HCT116 (cell line): ENCODE measurements around the gene GARNL3. TPM values are rescaled to one million over a fixed set of nuclear protein-coding genes. Genes with fewer than 3 reads are reported as not detected.

ENCODE experiments used
- ATAC-seq: fragments of 200-7000 bp; cut with Tn5 transposase; 2 replicates; pipeline ENCODE4 v1.9.1; 2020; ENCODE audit warnings: mild to moderate bottlenecking, moderate library complexity
- BruUV-seq: library from RNA; stranded (reverse); fragments of 400-500 nt; replicated peaks from 2 replicates; lab custom pipeline; 2021; lab: Mats Ljungman, UMichigan
- CTCF ChIA-PET: fragments of 300-600 bp; sonication (Branson Sonifier 250); formaldehyde crosslinking; loops from one replicate; lab custom pipeline; 2021; ENCODE audit warnings: antibody characterized with exemption; lab: Charles Lee
- POLR2A ChIA-PET: fragments of 300-600, 350-600 bp; sonication (Branson Sonifier 250); formaldehyde crosslinking; loops from one replicate; lab custom pipeline; 2021; ENCODE audit warnings: antibody characterized with exemption; lab: Charles Lee
- RAD21 ChIA-PET, 2 experiments: fragments of 300-600 bp; sonication (Branson Sonifier 250); formaldehyde crosslinking; loops; one replicate each; lab custom pipeline; 2023; ENCODE audit warnings: low total read pairs in 2 of 2; ENCODE audit not compliant: uncharacterized antibody in 2 of 2, unreplicated experiment in 2 of 2, low non-redundant PET in 1 of 2; lab: Charles Lee
- DNase-seq: peaks from one replicate; pipeline ENCODE4 v3.0.0-alpha.2; 2010; ENCODE audit warnings: low read depth, low spot score
- H2AFZ ChIP-seq: fragments of 200-600 bp; shearing (Covaris generic), sonication (generic); 2 replicates; pipeline ENCODE4 v1.6.1; 2017; ENCODE audit warnings: low read depth, mixed run types, mixed read lengths, antibody characterized with exemption, low read length; ENCODE audit not compliant: poor library complexity, severe bottlenecking
- H3K27ac ChIP-seq: 2 replicates; pipeline ENCODE4 v1.5.1; 2012; ENCODE audit warnings: low read depth, low read length
- H3K27me3 ChIP-seq: fragments of 200-600 bp; sonication (generic); 2 replicates; pipeline ENCODE4 v1.6.1; 2016; ENCODE audit warnings: mixed run types, low read length, mixed read lengths; ENCODE audit not compliant: insufficient read depth
- H3K36me3 ChIP-seq, 2 experiments: fragments of 200-500 bp in 1 of 2; fragments of 200-600 bp in 1 of 2; sonication (Bioruptor generic) in 1 of 2; sonication (generic) in 1 of 2; 2 replicates each; pipeline versions ENCODE4 v1.5.1 to v1.6.1; 2014 to 2016; ENCODE audit warnings: low read length in 2 of 2, inconsistent platforms in 1 of 2, mixed read lengths in 1 of 2, mixed run types in 1 of 2; ENCODE audit not compliant: insufficient read depth in 2 of 2, control insufficient read depth in 1 of 2
- H3K4me1 ChIP-seq, 2 experiments: fragments of 200-600 bp in 1 of 2; sonication (generic) in 1 of 2; 2 replicates each; pipeline versions ENCODE4 v1.5.1 to v1.6.1; 2012 to 2017; ENCODE audit warnings: low read length in 2 of 2, inconsistent platforms in 1 of 2, mild to moderate bottlenecking in 1 of 2, mixed read lengths in 1 of 2, mixed run types in 1 of 2, moderate library complexity in 1 of 2; ENCODE audit not compliant: insufficient read depth in 2 of 2, control insufficient read depth in 1 of 2
- H3K4me2 ChIP-seq: fragments of 200-600 bp; sonication (generic); 2 replicates; pipeline ENCODE4 v1.6.1; 2017; ENCODE audit warnings: mixed run types, low read length, mixed read lengths
- H3K4me3 ChIP-seq, 2 experiments: fragments of 200-600 bp in 1 of 2; sonication (generic) in 1 of 2; replicated peaks in 1 of 2; 2 replicates each; pipeline ENCODE4 v1.5.1; 2011 to 2016; ENCODE audit warnings: low read length in 2 of 2, control low read depth in 1 of 2, low read depth in 1 of 2, mild to moderate bottlenecking in 1 of 2, mixed read lengths in 1 of 2, mixed run types in 1 of 2
- H3K79me2 ChIP-seq: fragments of 200-600 bp; sonication (generic); 2 replicates; pipeline ENCODE4 v1.6.1; 2017; ENCODE audit warnings: mild to moderate bottlenecking, mixed run types, low read length, moderate library complexity, mixed read lengths; ENCODE audit not compliant: insufficient read depth
- H3K9ac ChIP-seq: fragments of 200-600 bp; sonication (generic); 2 replicates; pipeline ENCODE4 v1.6.1; 2016; ENCODE audit warnings: low read length, mixed read lengths
- H3K9me2 ChIP-seq: fragments of 200-600 bp; sonication (generic), shearing (Covaris generic); 2 replicates; pipeline ENCODE4 v1.6.1; 2017; ENCODE audit warnings: mixed run types, mild to moderate bottlenecking, moderate library complexity; ENCODE audit not compliant: insufficient read depth
- H3K9me3 ChIP-seq, 2 experiments: fragments of 200-500 bp in 1 of 2; fragments of 200-600 bp in 1 of 2; sonication (Bioruptor generic) in 1 of 2; sonication (generic) in 1 of 2; 2 replicates each; pipeline ENCODE4 v1.6.1; 2014 to 2017; ENCODE audit warnings: low read length in 2 of 2, mixed read lengths in 2 of 2, inconsistent platforms in 1 of 2, low read depth in 1 of 2, mild to moderate bottlenecking in 1 of 2, mixed run types in 1 of 2, moderate library complexity in 1 of 2; ENCODE audit not compliant: control insufficient read depth in 1 of 2, insufficient read depth in 1 of 2
- H4K20me1 ChIP-seq: fragments of 200-600 bp; sonication (generic), shearing (Covaris generic); 2 replicates; pipeline ENCODE4 v1.6.1; 2017; ENCODE audit warnings: mixed run types, mild to moderate bottlenecking, moderate library complexity; ENCODE audit not compliant: insufficient read depth
- EZH2phosphoT487 ChIP-seq: fragments of 200-600 bp; IDR thresholded peaks from 2 replicates; pipeline ENCODE4 v1.6.1; 2018; ENCODE audit warnings: antibody characterized with exemption, borderline replicate concordance
- RAD21 ChIP-seq: IDR thresholded peaks from 2 replicates; pipeline ENCODE4 v1.6.1; 2012; ENCODE audit warnings: low read depth, mild to moderate bottlenecking
- YY1 ChIP-seq: IDR thresholded peaks from 2 replicates; pipeline ENCODE4 v1.6.1; 2011; ENCODE audit warnings: low read length, low read depth, moderate library complexity, mild to moderate bottlenecking; ENCODE audit not compliant: insufficient replicate concordance; ENCODE audit errors: extremely low read depth
- ZNF274 ChIP-seq: fragments of 200-500 bp; sonication (Bioruptor generic); IDR thresholded peaks from 2 replicates; pipeline ENCODE4 v1.6.1; 2014; ENCODE audit warnings: mild to moderate bottlenecking, low read depth, low read length, inconsistent platforms
- intact Hi-C: fragments of 100-400 bp; cut with micrococcal nuclease; formaldehyde crosslinking; loops from 2 replicates; pipeline ENCODE4 v1.10.0; 2022
- total RNA-seq: library from RNA; stranded (reverse); gene quantifications from one replicate; pipeline ENCODE4 v1.2.1, GENCODE V29; 2021; ENCODE audit not compliant: unreplicated experiment
- TF ChIP-seq, protein P1 (sequence below): IDR thresholded peaks from 2 replicates; pipeline ENCODE4 v1.6.1; 2011; ENCODE audit warnings: mild to moderate bottlenecking, low read length, moderate library complexity; ENCODE audit not compliant: insufficient replicate concordance; ENCODE audit errors: extremely low read depth

GARNL3 gene
- total RNA-seq, 1 experiment from 2014 or later: 8.8 TPM

- TF ChIP-seq, protein P1, sequence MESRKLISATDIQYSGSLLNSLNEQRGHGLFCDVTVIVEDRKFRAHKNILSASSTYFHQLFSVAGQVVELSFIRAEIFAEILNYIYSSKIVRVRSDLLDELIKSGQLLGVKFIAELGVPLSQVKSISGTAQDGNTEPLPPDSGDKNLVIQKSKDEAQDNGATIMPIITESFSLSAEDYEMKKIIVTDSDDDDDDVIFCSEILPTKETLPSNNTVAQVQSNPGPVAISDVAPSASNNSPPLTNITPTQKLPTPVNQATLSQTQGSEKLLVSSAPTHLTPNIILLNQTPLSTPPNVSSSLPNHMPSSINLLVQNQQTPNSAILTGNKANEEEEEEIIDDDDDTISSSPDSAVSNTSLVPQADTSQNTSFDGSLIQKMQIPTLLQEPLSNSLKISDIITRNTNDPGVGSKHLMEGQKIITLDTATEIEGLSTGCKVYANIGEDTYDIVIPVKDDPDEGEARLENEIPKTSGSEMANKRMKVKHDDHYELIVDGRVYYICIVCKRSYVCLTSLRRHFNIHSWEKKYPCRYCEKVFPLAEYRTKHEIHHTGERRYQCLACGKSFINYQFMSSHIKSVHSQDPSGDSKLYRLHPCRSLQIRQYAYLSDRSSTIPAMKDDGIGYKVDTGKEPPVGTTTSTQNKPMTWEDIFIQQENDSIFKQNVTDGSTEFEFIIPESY: no peak
Measured at GRCh38 chr9:127215268-127216209, 49.0 kb upstream of the GARNL3 start (continued).

- intact Hi-C loops: loop anchor here (10.0 kb wide), 1 partner anchor 58 kb away; no protein-coding TSS in a partner anchor
- ChIA-PET RAD21 (no interaction called here), POLR2A (no interaction called here)
- Histone ChIP-seq H2AFZ (no peak overlapping the region), H4K20me1 (no peaks in the 10 kb centered on the region), H3K27me3 (no peaks in the 10 kb centered on the region), H3K9me3 (no peaks in the 10 kb centered on the region), H3K79me2 (no peaks in the 10 kb centered on the region), H3K4me1 (peaks cover 0 to 4% of the 10 kb centered on the region in 2 experiments; a peak in 1 of 4 replicates), H3K27ac (no peak overlapping the region), H3K4me2 (no peak overlapping the region), H3K9me2 (no peaks in the 10 kb centered on the region)
- BruUV-seq: no TSS peak
- no peak for ATAC-seq
- TF ChIP-seq RAD21 (no peak), YY1 (no peak), EZH2phosphoT487 (no peak), ZNF274 (no peak)
- TF ChIP-seq, all 23 proteins: peak for 0
- no peaks in the 10 kb centered on the region for H3K36me3 ChIP-seq
- no peak overlapping the region for H3K4me3 ChIP-seq
- CTCF ChIA-PET: no interaction called here
- no peak overlapping the region for H3K9ac ChIP-seq
- DNase-seq: no peak
Measured at GRCh38 chr9:127216210-127216887, 48.2 kb upstream of the GARNL3 start.
